ENCODE measurements around the gene KCNK3.

Gene KCNK3

DNA sequence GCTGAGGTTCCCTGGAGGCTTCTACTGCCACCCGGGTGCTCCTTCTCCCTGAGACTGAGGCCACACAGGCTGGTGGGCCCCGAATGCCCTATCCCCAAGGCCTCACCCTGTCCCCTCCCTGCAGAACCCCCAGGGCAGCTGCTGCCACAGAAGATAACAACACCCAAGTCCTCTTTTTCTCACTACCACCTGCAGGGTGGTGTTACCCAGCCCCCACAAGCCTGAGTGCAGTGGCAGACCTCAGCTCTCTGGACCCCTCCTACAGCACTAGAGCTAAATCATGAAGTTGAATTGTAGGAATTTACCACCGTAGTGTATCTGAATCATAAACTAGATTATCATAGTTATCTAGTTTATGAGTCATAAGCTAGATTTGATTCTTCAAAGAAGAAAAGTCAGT, 86.0 kb downstream of the KCNK3 start:
- DNase-seq (ENCODE audit: extremely low read depth in 1 of 2, low read depth in 1 of 2), result no peak

DNA sequence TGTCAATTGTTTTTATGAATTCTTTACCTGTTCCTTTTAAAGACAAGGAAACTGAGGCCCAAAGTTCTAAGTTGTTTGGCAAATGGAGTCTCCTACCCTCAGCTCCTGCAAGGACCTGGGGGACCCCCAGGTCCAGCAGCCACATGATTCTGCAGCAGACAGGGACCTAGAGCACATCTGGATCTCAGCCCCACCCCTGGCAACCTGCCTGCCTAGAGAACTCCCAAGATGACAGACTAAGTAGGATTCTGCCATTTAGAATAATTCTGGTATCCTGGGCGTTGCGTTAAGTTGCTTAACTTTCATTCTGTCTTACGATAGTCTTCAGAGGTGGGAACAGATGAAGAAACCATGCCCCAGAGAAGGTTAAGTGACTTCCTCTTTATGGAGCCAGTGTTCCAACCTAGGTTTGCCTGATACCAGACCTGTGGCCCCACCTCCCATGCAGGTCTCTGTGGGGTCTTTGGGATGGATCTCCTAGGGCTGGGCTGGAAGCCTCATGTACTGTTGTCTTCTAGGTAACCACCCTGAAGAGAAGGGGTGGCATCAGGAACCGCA, 87.8 kb downstream of the KCNK3 start:
- DNase-seq (ENCODE audit: extremely low read depth in 1 of 2, low read depth in 1 of 2), result no peak
